DOHH2 (cell line): ENCODE measurements around the gene XKR3.

Source experiments
- H3F3A ChIP-seq: fragments of 200-600 bp; sonication (generic), shearing (Covaris generic); 2 replicates; pipeline ENCODE4 v1.6.0; 2016; ENCODE audit warnings: antibody characterized with exemption, mild to moderate bottlenecking; ENCODE audit not compliant: control insufficient read depth, insufficient read depth
- H3K27ac ChIP-seq: fragments of 200-600 bp; sonication (generic); 2 replicates; pipeline ENCODE4 v1.5.1; 2014; ENCODE audit warnings: low read depth, mild to moderate bottlenecking, low read length, moderate library complexity
- H3K27me3 ChIP-seq: fragments of 200-600 bp; sonication (generic); 2 replicates; pipeline ENCODE4 v1.6.1; 2014; ENCODE audit warnings: mild to moderate bottlenecking, low read length, mixed read lengths; ENCODE audit not compliant: control insufficient read depth
- H3K36me3 ChIP-seq: fragments of 200-600 bp; sonication (generic); 2 replicates; pipeline ENCODE4 v1.6.1; 2014; ENCODE audit warnings: mild to moderate bottlenecking, low read length, moderate library complexity, mixed read lengths; ENCODE audit not compliant: control insufficient read depth
- H3K4me1 ChIP-seq: fragments of 200-600 bp; sonication (generic); 2 replicates; pipeline ENCODE4 v1.6.1; 2014; ENCODE audit warnings: mild to moderate bottlenecking, low read length, mixed read lengths; ENCODE audit not compliant: control insufficient read depth
- H3K4me2 ChIP-seq: fragments of 200-600 bp; sonication (generic); 2 replicates; pipeline ENCODE4 v1.6.0; 2014; ENCODE audit warnings: mild to moderate bottlenecking, low read length, moderate library complexity
- H3K4me3 ChIP-seq: fragments of 200-600 bp; sonication (generic); 2 replicates; pipeline ENCODE4 v1.5.1; 2014; ENCODE audit warnings: mild to moderate bottlenecking, low read length, mixed read lengths
- H3K79me2 ChIP-seq: fragments of 200-600 bp; sonication (generic); 2 replicates; pipeline ENCODE4 v1.6.1; 2014; ENCODE audit warnings: mild to moderate bottlenecking, low read length, mixed read lengths; ENCODE audit not compliant: control insufficient read depth
- H3K9me2 ChIP-seq: fragments of 200-600 bp; sonication (generic); replicated peaks from 2 replicates; pipeline ENCODE4 v1.6.1; 2014; ENCODE audit warnings: mild to moderate bottlenecking, low read length, mixed read lengths; ENCODE audit not compliant: control insufficient read depth
- H3K9me3 ChIP-seq: fragments of 200-600 bp; sonication (generic); 2 replicates; pipeline ENCODE4 v1.6.1; 2014; ENCODE audit warnings: antibody characterized with exemption, low read length, mixed read lengths; ENCODE audit not compliant: control insufficient read depth, insufficient read depth
- H4K20me1 ChIP-seq: fragments of 200-600 bp; sonication (generic); 2 replicates; pipeline ENCODE4 v1.6.0; 2014; ENCODE audit warnings: low read depth, mild to moderate bottlenecking, antibody characterized with exemption, low read length, moderate library complexity; ENCODE audit not compliant: control insufficient read depth, insufficient read depth
- CTCF ChIP-seq: fragments of 200-600 bp; sonication (generic); IDR thresholded peaks from one replicate; pipeline ENCODE4 v1.5.1; 2014; ENCODE audit warnings: antibody characterized with exemption, mild to moderate bottlenecking, low read depth, low read length; ENCODE audit not compliant: poor library complexity, severe bottlenecking
- EZH2phosphoT487 ChIP-seq: fragments of 200-600 bp; sonication (generic); IDR thresholded peaks from 2 replicates; pipeline ENCODE4 v1.6.1; 2017; ENCODE audit warnings: borderline replicate concordance, mild to moderate bottlenecking, antibody characterized with exemption, low read length, moderate library complexity, mixed read lengths

XKR3 gene

GRCh38 chr22:16789860-16790493 is 35.2 kb downstream of the XKR3 start:
- Histone ChIP-seq H4K20me1 (no peaks in the 10 kb centered on the region), H3K27me3 (0 out of 2 replicates have a peak, but pooled peaks cover 2% of the 10 kb centered on the region), H3K9me3 (no peaks in the 10 kb centered on the region), H3K36me3 (no peaks in the 10 kb centered on the region), H3F3A (no peaks in the 10 kb centered on the region), H3K4me2 (no peak overlapping the region), H3K9me2 (no peaks in the 10 kb centered on the region), H3K4me3 (no peak overlapping the region), H3K4me1 (no peaks in the 10 kb centered on the region), H3K79me2 (no peaks in the 10 kb centered on the region), H3K27ac (no peak overlapping the region)
- no peak for TF ChIP-seq EZH2phosphoT487
- TF ChIP-seq CTCF, result no peak

- no peaks in the 10 kb centered on the region for H3K79me2 ChIP-seq
- TF ChIP-seq EZH2phosphoT487 (no peak), CTCF (peak; percentile 66)
- no peaks in the 10 kb centered on the region for H4K20me1 ChIP-seq
- H3K4me2 ChIP-seq, result no peak overlapping the region
- no peaks in the 10 kb centered on the region for H3K4me1 ChIP-seq
- H3K4me3 ChIP-seq, result no peak overlapping the region
- no peaks in the 10 kb centered on the region for H3F3A ChIP-seq
- H3K9me2 ChIP-seq, result no peaks in the 10 kb centered on the region
- H3K27ac ChIP-seq, result no peak overlapping the region
- H3K27me3 ChIP-seq, result 0 out of 2 replicates have a peak, but pooled peaks cover 2% of the 10 kb centered on the region
- H3K36me3 ChIP-seq, result no peaks in the 10 kb centered on the region
- H3K9me3 ChIP-seq, result no peaks in the 10 kb centered on the region
These were observed 41.3 kb downstream of the XKR3 start for GRCh38 chr22:16783930-16784354.

GRCh38 chr22:16783453-16783852 is 41.8 kb downstream of the XKR3 start:
- H3K9me2 ChIP-seq, result no peaks in the 10 kb centered on the region
- TF ChIP-seq CTCF (no peak), EZH2phosphoT487 (no peak)
- no peak overlapping the region for H3K4me2 ChIP-seq
- H3K4me1 ChIP-seq, result no peaks in the 10 kb centered on the region
- no peaks in the 10 kb centered on the region for H3K9me3 ChIP-seq
- H3K79me2 ChIP-seq, result no peaks in the 10 kb centered on the region
- H3K27ac ChIP-seq, result no peak overlapping the region
- H3K27me3 ChIP-seq, result 0 out of 2 replicates have a peak, but pooled peaks cover 2% of the 10 kb centered on the region
- no peaks in the 10 kb centered on the region for H3F3A ChIP-seq
- no peaks in the 10 kb centered on the region for H3K36me3 ChIP-seq
- H3K4me3 ChIP-seq, result no peak overlapping the region
- no peaks in the 10 kb centered on the region for H4K20me1 ChIP-seq
